MM.1S (cell line): ENCODE measurements around the gene PPP1R13B.

Source experiments
- CTCF ChIP-seq: fragments of 300-600 bp; sonication (generic); IDR thresholded peaks from 2 replicates; pipeline ENCODE4 v1.5.1; 2016; ENCODE audit warnings: antibody characterized with exemption, low read length, mixed read lengths
- EZH2 ChIP-seq: fragments of 300-600 bp; sonication (generic); optimal IDR thresholded peaks from 2 replicates; pipeline ENCODE3; 2017; ENCODE audit warnings: low read depth, mild to moderate bottlenecking, antibody characterized with exemption, low read length, mixed read lengths

DNA sequence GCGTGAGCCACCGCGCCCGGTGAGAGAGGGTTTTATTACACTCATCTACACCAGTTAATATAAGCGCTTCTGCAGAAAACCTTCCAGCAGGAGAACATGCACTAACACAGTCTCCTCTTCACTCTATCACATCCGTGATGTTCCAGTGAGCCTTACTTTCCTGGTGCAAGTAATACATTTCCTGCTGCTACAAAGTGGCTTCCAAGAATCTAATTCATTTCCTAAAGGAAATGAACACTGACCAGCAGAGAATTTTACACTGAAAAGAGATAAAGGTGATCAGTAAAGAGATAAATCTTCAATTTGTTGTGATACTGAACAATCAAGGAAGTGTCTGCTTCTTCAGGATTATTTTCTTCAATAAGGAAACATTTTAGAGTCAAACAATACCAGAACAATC is 92.3 kb downstream of the PPP1R13B start:
- TF ChIP-seq CTCF (no peak), EZH2 (no peak)
